GM19324 (cell line): ENCODE measurements around the gene LENG1.

Source experiments
- ATAC-seq: cut with Tn5 transposase; IDR thresholded peaks from one replicate; pipeline ENCODE4 v1.9.1; 2021; ENCODE audit warnings: mild to moderate bottlenecking, moderate library complexity; ENCODE audit not compliant: unreplicated experiment, low FRiP score

Gene LENG1

DNA sequence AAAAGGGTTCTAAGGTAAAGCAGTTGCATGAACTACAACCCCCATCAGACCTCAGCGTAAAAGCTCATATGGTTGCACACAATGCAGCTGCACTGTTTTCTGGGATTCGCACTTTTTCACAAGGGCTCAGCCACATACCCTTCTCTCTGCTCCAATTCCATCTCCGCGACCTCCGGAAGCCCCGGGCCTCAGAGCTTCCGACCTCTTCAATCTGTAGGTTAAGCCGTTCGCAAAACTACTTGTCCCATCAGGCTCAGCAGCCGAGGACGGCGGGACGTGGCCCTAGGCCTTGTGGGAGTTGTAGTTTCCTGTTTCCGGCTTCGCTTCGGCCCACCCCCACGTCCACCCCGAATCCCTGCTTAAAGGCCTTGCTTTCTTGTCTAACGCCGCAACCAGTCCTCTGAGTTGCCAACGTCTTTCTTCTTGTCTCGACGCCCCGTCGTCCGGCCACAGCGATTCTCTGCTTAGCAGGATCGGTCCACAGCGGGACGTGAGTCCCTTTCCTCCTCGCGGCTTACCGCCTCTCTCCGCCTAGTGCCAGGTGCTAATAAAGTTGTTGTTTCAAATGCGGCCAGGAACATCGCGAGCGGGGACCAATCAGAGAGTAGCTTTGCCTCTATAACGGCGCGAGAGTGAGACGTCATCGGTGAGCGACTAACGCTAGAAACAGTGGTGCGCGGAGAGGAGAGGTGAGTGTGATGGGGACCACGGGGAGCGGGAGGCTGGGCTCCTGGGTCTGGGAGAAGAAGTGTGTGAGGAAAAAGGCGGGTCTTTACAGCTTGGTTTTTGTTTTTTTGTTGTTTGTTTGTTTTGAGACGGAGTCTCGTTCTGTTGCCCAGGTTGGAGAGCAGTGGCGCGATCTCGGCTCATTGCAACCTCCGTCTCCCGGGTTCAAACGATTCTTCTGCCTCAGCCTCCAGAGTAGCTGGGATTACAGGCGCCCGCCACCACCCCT, 44.1 kb downstream of the LENG1 start, which contains the start of the genes PRPF31 and TFPT:
Gene PRPF31, plus strand, starts transcription at position 646 of the 955 bp plus-strand sequence. CDS start 2,525 bp downstream, outside the sequence.
Gene TFPT, minus strand, starts transcription at position 549 of the 955 bp plus-strand sequence. Its CDS starts 388 bp downstream, at position 161.
- peak; percentile 81 for ATAC-seq

GRCh38 chr19:54114340-54115108, 45.0 kb downstream of the LENG1 start:
- ATAC-seq: no peak

GRCh38 chr19:54109651-54110050, 49.9 kb downstream of the LENG1 start:
- no peak for ATAC-seq

DNA sequence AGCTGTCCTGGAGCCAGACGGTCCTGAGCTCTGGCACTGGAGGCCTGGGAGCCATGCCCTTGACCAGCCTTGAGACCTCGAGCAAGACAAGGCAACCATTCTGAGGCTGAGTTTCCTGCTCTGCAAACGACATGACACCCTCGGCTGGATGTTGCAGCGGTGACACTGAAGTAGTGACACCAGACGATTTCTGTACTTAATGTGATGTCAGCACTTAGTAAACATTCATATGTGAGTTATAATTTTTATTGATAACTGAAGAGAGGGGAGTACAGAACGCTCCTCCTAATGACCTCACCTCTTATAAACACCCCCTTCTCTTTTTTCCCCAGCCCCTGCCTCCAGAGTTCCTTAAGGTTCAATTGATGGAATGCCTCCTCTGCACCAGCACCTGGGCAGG, 51.0 kb downstream of the LENG1 start:
- ATAC-seq: no peak

DNA sequence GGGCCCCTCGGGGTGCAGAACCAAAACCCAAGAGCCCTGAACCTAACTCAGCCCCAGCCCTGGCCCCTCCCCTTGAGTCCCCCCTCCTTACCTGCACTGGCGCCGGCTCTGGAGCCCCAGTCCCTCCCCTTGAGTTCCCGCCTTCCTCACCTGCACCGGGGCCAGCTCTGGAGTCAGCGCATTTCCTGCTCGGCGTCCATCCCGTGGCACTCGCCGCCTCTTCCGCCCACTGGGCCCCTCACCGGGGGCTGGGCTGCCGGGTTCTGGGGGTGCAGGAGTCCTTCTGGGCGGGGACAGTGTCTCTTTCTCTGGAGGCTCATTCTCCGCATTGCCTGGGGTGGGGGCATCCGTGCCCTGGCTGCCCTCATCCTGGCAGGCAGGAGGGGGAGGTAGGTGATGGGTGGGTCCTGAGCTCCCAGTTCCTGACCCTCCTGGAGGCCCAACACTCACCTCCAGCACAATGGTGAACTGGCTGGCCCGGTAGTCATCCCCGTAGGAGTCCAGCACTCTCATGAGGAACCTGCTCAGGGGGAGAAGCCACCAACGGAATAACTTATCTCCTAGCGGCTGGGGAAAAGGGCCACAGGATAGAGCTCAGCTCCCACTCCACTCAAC, 51.5 kb downstream of the LENG1 start:
- ATAC-seq: no peak

- ATAC-seq: no peak
Observed at GRCh38 chr19:54106716-54107115, 52.8 kb downstream of the LENG1 start.

DNA sequence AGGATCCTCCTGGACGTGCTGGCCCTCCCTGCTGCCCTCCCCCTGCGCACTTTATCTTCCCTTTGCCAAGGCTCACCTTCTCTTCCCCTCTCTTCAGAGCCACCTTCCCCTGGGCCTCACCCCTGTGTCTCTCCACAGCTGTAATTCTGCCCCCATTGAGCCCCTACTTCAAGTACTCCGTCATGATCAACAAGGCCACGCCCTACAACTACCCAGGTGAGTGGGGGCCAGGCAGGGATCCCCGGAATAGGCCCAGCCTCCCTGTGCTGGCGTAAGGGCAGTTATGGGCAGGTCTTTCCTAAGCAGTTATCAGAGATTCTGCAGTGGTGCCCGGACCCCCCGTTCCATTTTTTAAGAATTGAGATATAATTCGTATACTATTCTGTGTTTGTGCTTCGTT, 53.7 kb downstream of the LENG1 start:
- ATAC-seq: no peak
